Measurements from ENCODE around the gene SLC5A2. TPM values are rescaled to one million over a fixed set of nuclear protein-coding genes. Genes with fewer than 3 reads are reported as not detected.
A peak's percentile ranks its signal among the peaks of the same experiment; 100 is the strongest.
"Not testable (repeated sequence)": the region's sequence is repeated elsewhere in the genome, so short reads cannot be mapped to it uniquely, and the experiment has no call there.

SLC5A2 gene
- total RNA-seq, 1 donor, result not detected

DNA sequence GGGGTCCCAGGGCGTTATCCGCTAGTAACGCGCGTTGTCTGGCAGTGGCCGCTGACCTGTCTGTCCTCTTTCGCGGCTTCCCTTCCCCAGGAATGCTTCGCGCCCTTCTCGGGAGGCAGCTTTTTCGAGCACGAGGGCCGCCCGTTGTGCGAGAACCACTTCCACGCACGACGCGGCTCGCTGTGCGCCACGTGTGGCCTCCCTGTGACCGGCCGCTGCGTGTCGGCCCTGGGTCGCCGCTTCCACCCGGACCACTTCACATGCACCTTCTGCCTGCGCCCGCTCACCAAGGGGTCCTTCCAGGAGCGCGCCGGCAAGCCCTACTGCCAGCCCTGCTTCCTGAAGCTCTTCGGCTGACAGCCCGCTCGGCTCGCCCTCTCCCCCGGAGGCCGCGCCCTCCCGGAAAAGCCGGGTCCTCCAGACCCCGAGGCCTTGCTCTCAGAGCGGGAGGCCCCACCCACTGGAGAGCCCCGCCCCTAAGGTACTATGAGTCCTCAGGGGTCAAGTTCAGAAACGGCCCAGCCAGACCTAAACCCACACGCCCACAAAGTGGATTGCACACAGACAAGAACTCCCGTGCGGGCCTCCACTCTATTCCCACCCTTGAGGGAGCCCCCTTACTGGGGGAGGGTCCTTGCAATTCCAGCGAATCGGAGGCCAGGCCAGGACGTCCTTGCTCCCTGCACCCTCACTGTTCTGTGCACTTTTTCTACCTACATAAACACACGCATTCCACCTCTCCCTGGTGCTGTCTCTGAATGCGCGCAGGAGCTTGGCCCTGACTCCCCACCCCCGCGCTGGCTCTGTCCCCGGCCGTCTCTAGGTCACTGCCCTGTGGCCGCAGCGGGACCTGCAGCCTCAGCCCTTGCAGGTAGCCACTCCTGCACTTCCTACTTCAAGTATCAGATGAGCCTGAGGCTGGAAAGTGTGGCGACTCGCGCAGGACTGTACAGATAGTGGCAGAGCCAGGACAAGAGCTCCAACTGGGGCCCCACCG lies 5.4 kb upstream of the SLC5A2 start:
- Histone ChIP-seq H4K20me1 (ENCODE audit: insufficient read depth, low read length) (peaks cover 41% of the 10 kb centered on the region), H3K36me3 (ENCODE audit: insufficient read depth, low read length) (peaks cover 41% of the 10 kb centered on the region), H3K4me3 (ENCODE audit: insufficient read depth, low read length) (no peak overlapping the region), H3K4me2 (ENCODE audit: insufficient read depth, low read length) (no peak overlapping the region), H2AFZ (ENCODE audit: low read length) (no peak overlapping the region), H3K27me3 (ENCODE audit: insufficient read depth, low read length) (peaks cover 3% of the 10 kb centered on the region), H3K4me1 (ENCODE audit: insufficient read depth, low read length) (peaks cover 18% of the 10 kb centered on the region), H3K27ac (ENCODE audit: low read depth, low read length) (no peak overlapping the region), H3K9me3 (ENCODE audit: low read depth, low read length) (no peaks in the 10 kb centered on the region), H3K79me2 (ENCODE audit: insufficient read depth, low read length) (peaks cover 3% of the 10 kb centered on the region)
- TF ChIP-seq, protein P1, sequence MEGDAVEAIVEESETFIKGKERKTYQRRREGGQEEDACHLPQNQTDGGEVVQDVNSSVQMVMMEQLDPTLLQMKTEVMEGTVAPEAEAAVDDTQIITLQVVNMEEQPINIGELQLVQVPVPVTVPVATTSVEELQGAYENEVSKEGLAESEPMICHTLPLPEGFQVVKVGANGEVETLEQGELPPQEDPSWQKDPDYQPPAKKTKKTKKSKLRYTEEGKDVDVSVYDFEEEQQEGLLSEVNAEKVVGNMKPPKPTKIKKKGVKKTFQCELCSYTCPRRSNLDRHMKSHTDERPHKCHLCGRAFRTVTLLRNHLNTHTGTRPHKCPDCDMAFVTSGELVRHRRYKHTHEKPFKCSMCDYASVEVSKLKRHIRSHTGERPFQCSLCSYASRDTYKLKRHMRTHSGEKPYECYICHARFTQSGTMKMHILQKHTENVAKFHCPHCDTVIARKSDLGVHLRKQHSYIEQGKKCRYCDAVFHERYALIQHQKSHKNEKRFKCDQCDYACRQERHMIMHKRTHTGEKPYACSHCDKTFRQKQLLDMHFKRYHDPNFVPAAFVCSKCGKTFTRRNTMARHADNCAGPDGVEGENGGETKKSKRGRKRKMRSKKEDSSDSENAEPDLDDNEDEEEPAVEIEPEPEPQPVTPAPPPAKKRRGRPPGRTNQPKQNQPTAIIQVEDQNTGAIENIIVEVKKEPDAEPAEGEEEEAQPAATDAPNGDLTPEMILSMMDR (IDR thresholded peaks at IDR 0.05; ENCODE audit: extremely low read depth, low read depth, low read length), result no peak
- peak; percentile 58 for DNase-seq (ENCODE audit: insufficient read length, low spot score, missing footprints)

DNA sequence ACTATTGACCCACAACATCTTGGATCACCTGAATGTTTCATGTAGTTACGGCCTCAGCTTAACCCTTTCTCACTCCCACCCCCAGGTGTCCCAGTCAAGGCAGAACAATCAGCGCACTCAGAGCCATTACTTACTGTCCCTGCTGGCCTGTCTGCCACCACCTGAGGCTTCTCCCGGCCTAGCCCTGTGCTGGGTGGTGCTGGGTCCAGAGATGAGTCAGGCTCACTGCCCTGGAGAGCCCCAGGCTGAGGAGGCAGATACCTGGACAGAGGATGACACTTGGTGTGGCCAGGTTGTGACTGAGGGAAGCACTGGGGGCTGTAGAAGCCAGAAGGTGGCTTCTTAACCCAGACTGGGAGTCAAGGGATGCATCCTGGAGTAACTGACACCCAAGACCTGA lies 4.0 kb upstream of the SLC5A2 start:
- H3K4me1 ChIP-seq (ENCODE audit: insufficient read depth, low read length), result peaks cover 7% of the 10 kb centered on the region
- H4K20me1 ChIP-seq (ENCODE audit: insufficient read depth, low read length), result peaks cover 33% of the 10 kb centered on the region
- H3K27ac ChIP-seq (ENCODE audit: low read depth, low read length), result no peak overlapping the region
- peaks cover 2% of the 10 kb centered on the region for H3K79me2 ChIP-seq (ENCODE audit: insufficient read depth, low read length)
- no peak overlapping the region for H3K4me3 ChIP-seq (ENCODE audit: insufficient read depth, low read length)
- no peaks in the 10 kb centered on the region for H3K9me3 ChIP-seq (ENCODE audit: low read depth, low read length)
- H3K27me3 ChIP-seq (ENCODE audit: insufficient read depth, low read length), result peaks cover 3% of the 10 kb centered on the region
- TF ChIP-seq, protein P1 (IDR thresholded peaks at IDR 0.05; ENCODE audit: extremely low read depth, low read depth, low read length), result no peak
- peak; percentile 87 for DNase-seq (ENCODE audit: insufficient read length, low spot score, missing footprints)
- no peak overlapping the region for H2AFZ ChIP-seq (ENCODE audit: low read length)
- no peak overlapping the region for H3K4me2 ChIP-seq (ENCODE audit: insufficient read depth, low read length)
- H3K36me3 ChIP-seq (ENCODE audit: insufficient read depth, low read length), result peaks cover 37% of the 10 kb centered on the region

DNA sequence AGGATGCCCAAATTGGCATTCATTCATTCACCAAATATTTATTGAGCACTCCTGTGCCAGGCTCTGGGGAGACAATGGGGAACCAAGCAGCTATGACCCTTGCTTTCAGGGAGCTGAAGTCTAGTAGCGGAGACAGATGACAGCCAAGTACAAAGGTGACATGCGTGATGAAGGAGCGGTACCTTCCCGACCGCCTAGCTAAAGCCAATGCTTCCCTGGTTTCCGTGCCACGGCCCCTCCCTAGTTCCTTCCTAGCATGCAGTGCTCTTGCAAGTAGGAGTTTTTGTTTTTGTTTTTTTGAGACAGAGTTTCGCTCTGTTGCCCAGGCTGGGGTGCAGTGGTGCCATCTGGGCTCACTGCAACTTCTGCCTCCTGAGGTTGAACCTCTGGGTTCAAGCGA lies 3.2 kb upstream of the SLC5A2 start:
- H3K36me3 ChIP-seq (ENCODE audit: insufficient read depth, low read length), result peaks cover 30% of the 10 kb centered on the region
- TF ChIP-seq, protein P1 (IDR thresholded peaks at IDR 0.05; ENCODE audit: extremely low read depth, low read depth, low read length), result no peak
- H3K4me3 ChIP-seq (ENCODE audit: insufficient read depth, low read length), result no peak overlapping the region
- no peaks in the 10 kb centered on the region for H3K4me1 ChIP-seq (ENCODE audit: insufficient read depth, low read length)
- no peak overlapping the region for H3K4me2 ChIP-seq (ENCODE audit: insufficient read depth, low read length)
- H3K79me2 ChIP-seq (ENCODE audit: insufficient read depth, low read length), result peaks cover 2% of the 10 kb centered on the region
- H3K27ac ChIP-seq (ENCODE audit: low read depth, low read length), result no peak overlapping the region
- no peaks in the 10 kb centered on the region for H3K9me3 ChIP-seq (ENCODE audit: low read depth, low read length)
- peaks cover 3% of the 10 kb centered on the region for H3K27me3 ChIP-seq (ENCODE audit: insufficient read depth, low read length)
- H4K20me1 ChIP-seq (ENCODE audit: insufficient read depth, low read length), result peaks cover 25% of the 10 kb centered on the region
- peak; percentile 80 for DNase-seq (ENCODE audit: insufficient read length, low spot score, missing footprints)
- no peak overlapping the region for H2AFZ ChIP-seq (ENCODE audit: low read length)

DNA sequence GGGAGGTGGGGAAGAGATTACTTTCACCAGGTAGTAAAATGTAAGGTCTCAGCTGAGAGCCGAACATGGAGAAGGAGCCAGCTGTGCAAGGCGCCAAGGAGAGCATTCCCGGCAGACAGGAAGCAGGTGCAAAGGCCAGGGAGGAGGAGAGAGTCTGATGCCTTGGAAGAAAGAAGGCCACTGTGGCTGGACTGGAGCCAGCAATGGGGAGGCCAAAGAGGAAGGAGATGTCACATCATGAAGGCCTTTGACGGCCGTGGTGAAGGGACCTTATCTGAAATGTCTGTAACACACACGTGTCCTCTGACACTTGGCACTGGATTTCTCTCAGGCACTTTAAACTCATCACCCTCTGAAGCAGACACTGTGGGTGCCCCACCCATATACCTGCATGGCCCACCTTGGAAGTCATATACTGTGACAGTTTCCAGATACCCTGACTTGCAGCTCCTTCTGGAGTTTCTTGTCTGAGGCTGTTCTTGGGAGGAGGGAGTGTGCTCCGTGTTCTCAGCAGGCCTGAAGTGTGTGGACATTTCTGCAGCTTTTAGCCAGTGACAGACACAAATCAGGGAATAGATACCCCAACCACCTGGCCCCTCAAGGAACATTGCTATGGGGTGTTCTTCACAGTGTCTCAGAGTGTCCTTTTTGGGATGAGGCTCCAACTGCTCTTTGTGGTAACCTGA lies 1.9 kb upstream of the SLC5A2 start:
- Histone ChIP-seq H3K4me3 (ENCODE audit: insufficient read depth, low read length) (no peak overlapping the region), H2AFZ (ENCODE audit: low read length) (no peak overlapping the region)
- peak; percentile 84 for DNase-seq (ENCODE audit: insufficient read length, low spot score, missing footprints)

DNA sequence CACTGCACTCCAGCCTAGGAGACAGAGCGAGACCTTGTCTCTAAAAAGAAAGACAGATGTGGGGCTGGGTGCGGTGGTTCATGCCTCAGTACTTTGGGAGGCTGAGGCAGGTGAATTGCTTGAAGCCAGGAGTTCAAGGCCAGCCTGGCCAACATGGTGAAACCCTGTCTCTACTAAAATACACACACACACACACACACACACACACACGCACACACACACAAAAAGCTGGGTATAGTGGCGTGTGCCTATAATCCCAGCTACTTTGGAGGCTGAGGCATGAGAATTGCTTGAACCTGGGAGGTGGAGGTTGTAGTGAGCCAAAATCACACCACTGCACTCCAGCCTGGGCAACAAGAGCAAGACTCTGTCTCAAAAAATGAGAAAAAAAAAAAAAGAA lies 1.1 kb downstream of the SLC5A2 start:
- H3K9me3 ChIP-seq (ENCODE audit: low read depth, low read length); DNase-seq (ENCODE audit: insufficient read length, low spot score, missing footprints); H3K79me2 ChIP-seq (ENCODE audit: insufficient read depth, low read length); H2AFZ ChIP-seq (ENCODE audit: low read length); H3K4me2 ChIP-seq (ENCODE audit: insufficient read depth, low read length); H3K4me1 ChIP-seq (ENCODE audit: insufficient read depth, low read length); H3K27ac ChIP-seq (ENCODE audit: low read depth, low read length); H3K4me3 ChIP-seq (ENCODE audit: insufficient read depth, low read length); H3K36me3 ChIP-seq (ENCODE audit: insufficient read depth, low read length); H4K20me1 ChIP-seq (ENCODE audit: insufficient read depth, low read length): not testable (repeated sequence)
- H3K27me3 ChIP-seq (ENCODE audit: insufficient read depth, low read length), result peaks cover 40% of the 10 kb centered on the region

More for the DNA sequence above, 1.9 kb upstream of the SLC5A2 start:
- Histone ChIP-seq H3K9me3 (ENCODE audit: low read depth, low read length) (no peaks in the 10 kb centered on the region), H3K4me1 (ENCODE audit: insufficient read depth, low read length) (no peaks in the 10 kb centered on the region), H3K27ac (ENCODE audit: low read depth, low read length) (no peak overlapping the region), H3K36me3 (ENCODE audit: insufficient read depth, low read length) (peaks cover 18% of the 10 kb centered on the region), H4K20me1 (ENCODE audit: insufficient read depth, low read length) (peaks cover 13% of the 10 kb centered on the region), H3K27me3 (ENCODE audit: insufficient read depth, low read length) (peaks cover 12% of the 10 kb centered on the region), H3K79me2 (ENCODE audit: insufficient read depth, low read length) (no peaks in the 10 kb centered on the region), H3K4me2 (ENCODE audit: insufficient read depth, low read length) (no peak overlapping the region)
- TF ChIP-seq, protein P1 (IDR thresholded peaks at IDR 0.05; ENCODE audit: extremely low read depth, low read depth, low read length), result no peak
